Measurements from ENCODE around the gene RBM28.
A peak's percentile ranks its signal among the peaks of the same experiment; 100 is the strongest.
"Not testable (repeated sequence)": the region's sequence is repeated elsewhere in the genome, so short reads cannot be mapped to it uniquely, and the experiment has no call there.

Gene RBM28

DNA sequence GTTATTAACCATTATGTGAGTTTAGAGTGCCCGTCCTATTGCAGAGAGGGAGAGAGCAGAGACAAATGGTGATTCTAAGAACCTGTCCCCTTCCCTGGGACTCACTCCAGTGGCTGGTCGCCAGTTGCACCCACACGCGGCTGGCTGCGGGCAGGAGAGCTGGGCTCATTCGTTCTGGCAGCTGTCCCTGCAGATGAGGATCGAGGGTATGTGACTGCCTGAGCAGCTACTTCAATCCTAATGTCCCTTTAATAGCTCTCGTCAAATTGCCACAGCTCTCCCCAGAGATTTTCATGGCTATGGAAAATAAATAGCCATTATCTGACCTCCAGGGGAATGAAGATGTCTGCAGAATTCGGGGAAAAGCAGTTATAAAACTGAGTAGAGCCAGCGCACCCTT is 41.6 kb downstream of the RBM28 start:
- no peak for DNase-seq (ENCODE audit: low read depth, low spot score)

DNA sequence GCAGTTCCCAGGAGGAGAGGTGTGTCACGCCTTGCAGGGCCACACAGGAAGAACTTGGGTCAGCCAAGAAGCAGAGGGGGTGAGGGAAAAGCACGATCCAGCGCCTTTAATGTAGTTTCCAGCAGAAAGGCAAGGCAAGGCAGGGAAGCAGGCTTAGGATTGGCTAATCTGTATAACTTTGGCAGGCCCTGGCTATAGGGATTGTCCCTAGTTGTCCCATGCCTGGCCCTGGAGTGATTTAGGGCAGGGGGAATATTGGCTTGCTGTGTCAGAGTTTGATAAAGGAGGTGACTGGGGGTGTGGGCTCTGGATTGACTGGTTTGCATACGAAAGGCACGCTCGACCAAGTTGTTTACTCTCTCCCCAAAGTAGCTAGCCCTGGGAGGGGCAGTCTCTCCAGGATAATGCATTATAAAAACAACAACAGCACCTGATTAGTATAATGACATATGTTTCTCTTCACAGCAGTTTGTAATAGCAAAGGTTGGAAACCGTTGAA is 44.5 kb downstream of the RBM28 start:
- DNase-seq (ENCODE audit: low read depth, low spot score): no peak
- H3K27ac ChIP-seq: no peak overlapping the region

More for the DNA sequence above, 41.6 kb downstream of the RBM28 start:
- no peak overlapping the region for H3K27ac ChIP-seq

GRCh38 chr7:128298004-128298403 is 45.7 kb downstream of the RBM28 start:
- not testable (repeated sequence) for H3K27ac ChIP-seq; DNase-seq (ENCODE audit: low read depth, low spot score)

GRCh38 chr7:128287556-128287955 is 56.2 kb downstream of the RBM28 start:
- DNase-seq (ENCODE audit: low read depth, low spot score): no peak
- no peak overlapping the region for H3K27ac ChIP-seq

DNA sequence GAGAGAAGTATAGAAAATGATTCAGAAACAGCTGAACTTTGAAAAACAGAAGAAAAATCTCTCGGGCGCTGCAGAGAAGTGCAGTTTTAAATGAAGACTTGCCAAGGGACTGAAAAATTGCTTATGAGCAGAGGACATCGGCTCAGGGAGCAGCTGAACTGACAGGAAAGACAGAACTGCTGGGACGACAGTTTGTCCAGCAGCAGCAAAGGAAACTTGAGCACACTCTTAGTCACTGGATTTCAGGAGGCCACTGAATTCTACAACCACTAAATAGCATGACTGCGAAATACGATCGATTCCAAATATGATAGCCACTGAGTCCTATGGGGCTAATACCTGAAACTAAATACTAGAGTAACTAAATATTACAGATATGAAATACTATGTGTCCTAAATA is 59.6 kb downstream of the RBM28 start:
- DNase-seq (ENCODE audit: low read depth, low spot score): no peak
- H3K27ac ChIP-seq: no peak overlapping the region

DNA sequence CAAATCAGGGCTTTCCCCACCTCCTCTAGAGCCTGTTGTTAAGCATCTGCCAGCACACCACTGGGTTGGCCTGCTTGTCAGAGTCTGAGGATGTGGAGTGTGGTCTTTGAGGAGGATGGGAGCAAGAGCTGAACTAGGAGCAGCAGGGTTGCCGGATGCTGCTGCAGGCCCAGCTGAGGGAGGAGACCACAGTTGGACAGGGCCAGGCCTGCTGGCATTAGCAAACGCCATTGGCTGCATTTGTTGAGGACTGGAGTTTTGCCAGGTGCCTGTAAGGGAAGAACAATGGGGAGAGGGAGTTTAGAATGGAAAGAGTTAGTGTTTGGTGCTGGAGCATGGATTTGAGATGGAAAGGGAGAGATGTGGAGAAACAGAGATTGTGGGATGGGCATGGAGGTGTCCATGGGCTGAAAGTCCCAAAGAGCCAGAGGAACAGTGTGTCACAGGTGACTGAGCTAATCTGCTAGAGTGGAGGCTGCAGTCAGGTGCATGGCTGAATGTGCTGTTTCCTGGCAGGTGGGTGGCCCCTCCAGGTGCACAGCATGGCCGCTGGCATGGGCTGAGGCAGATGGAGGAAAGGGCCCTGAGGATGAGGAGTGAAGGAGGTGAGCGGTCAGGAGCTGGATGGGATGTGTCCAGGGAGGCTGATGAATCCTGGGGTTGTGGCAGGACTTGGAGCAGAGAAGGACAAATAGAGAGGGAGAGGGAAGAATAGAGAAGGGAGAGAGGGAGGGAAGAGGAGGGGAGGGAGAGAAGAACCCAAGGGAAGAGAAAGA is 61.9 kb downstream of the RBM28 start:
- no peak for DNase-seq (ENCODE audit: low read depth, low spot score)

GRCh38 chr7:128280451-128280850 is 63.3 kb downstream of the RBM28 start:
- DNase-seq (ENCODE audit: low read depth, low spot score): not testable (repeated sequence)

More for the DNA sequence above, 61.9 kb downstream of the RBM28 start:
- no peak overlapping the region for H3K27ac ChIP-seq

DNA sequence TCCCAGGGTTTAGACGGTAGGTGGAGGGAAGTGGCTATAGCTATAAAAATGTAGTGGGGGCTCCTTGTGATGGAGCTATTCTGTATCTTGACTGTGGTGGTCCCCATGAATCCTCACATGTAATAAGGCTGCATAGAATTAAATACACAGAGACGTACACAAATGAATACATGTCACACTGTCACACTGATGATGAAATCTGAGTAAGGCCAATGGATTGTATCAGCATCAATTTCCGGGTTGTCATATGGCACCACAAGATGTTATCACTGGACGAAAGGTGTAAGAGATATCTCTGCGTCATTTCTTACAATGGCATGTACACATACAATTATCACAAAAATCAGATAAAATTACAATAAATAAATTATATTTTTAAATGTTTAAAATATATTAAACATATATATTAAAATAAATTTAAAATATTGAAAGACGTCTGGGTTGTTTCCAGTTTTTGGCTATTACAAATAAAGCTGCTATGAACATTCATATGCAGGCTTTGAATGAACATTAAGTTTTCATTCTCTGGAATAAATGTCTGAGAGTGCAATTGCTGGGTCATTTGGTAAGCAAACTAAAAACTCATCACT is 64.5 kb downstream of the RBM28 start:
- H3K27ac ChIP-seq: no peak overlapping the region
- DNase-seq (ENCODE audit: low read depth, low spot score): no peak

More at GRCh38 chr7:128280451-128280850, 63.3 kb downstream of the RBM28 start:
- not testable (repeated sequence) for H3K27ac ChIP-seq

DNA sequence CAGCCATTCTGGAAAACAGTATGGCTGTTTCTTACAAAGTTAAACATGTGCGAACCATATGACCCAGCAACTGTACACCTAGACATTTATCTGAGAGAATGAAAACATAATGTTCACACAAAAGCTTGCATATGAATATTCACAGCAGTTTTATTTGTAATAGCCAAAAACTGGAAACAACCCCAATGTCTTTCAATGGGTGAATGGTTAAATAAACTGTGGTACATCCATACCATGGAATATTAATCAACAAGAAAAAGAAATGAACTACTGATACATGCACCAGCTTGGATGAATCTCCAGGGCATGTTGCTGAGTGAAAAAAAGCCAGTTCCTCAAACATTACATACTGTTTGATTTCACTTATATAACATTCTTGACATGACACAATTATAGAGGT is 65.3 kb downstream of the RBM28 start:
- H3K27ac ChIP-seq: no peak overlapping the region
- no peak for DNase-seq (ENCODE audit: low read depth, low spot score)

DNA sequence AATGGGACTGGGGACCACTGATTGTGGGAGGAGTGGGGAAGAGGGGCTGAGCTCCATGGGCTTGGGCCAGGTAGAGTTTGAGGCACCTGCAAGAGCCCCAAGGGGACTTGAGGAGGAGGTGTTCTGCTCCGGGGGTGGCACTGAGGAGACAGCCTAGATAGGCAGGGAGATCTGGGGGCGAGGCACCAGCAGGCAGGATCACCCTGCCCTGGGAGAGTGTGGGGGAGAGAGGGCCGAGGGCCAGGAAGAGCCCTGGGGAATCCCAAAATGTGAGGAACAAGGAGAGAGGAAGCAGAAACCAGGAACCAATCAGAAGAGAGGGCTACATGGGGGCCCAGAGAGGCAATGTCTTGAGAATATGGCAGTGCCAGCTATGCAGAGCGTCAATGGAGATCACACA is 68.0 kb downstream of the RBM28 start:
- no peak for DNase-seq (ENCODE audit: low read depth, low spot score)
- no peak overlapping the region for H3K27ac ChIP-seq

GRCh38 chr7:128274884-128275603 is 68.7 kb downstream of the RBM28 start:
- DNase-seq (ENCODE audit: low read depth, low spot score): no peak
- no peak overlapping the region for H3K27ac ChIP-seq

DNA sequence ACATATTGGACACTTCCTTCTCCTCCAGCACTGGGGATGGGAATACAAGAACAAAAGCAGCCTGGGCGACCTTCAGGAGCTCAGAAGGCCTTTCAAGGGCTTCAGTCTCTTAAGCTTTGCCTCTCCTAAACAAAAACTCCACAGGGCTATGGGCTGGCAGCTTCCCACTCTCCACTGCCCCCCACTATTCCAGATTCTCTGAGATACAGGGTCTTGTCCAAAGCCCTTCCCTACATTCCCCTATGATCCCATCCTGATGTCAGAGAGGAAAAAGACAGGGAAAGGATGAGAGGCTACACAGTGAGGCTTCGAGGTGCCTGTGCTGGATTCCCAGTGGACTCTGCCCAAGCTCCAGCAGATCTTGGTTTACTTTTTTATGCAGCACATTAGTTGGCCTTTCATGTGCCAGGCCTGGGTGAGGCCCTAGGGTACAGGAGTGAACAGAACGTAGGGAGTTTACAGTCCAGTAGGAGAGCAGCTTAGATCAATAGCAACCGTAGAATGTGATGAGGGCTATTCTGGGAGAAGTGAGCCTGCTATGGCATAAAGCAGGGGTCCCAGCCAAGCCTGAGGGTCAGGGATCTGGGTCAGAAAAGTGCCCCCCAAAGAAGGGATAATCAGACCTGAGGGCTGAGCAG is 69.3 kb downstream of the RBM28 start:
- no peak overlapping the region for H3K27ac ChIP-seq
- no peak for DNase-seq (ENCODE audit: low read depth, low spot score)

GRCh38 chr7:128271942-128272481 is 71.7 kb downstream of the RBM28 start:
- no peak overlapping the region for H3K27ac ChIP-seq
- DNase-seq (ENCODE audit: low read depth, low spot score): no peak

DNA sequence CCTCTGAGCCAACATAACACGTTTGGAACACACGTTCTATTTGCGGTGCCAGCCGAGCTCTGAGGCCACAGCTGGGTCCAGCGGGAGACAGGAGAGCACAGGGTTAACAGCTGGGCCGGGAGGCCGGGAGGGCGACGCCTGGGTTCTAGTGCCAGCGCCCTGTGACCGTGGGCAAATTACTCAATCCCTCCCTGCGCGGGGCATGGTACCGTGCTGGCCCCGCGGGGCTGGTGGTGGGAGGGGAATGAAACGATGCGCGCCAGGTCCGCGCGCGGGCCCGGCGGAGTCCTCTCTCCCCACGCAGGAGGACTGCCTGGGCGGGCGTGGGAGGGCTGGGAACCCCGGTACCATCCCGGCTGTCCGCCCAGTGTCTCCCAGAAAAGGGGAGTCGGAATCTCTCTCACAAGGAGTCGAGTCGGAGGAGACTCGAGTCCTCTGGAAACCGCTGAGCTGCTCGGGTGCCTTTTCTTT is 72.2 kb downstream of the RBM28 start:
- H3K27ac ChIP-seq: no peak overlapping the region
- DNase-seq (ENCODE audit: low read depth, low spot score): no peak

- H3K27ac ChIP-seq: no peak overlapping the region
- DNase-seq (ENCODE audit: low read depth, low spot score): no peak
These were observed 72.9 kb downstream of the RBM28 start for GRCh38 chr7:128270826-128271272.

DNA sequence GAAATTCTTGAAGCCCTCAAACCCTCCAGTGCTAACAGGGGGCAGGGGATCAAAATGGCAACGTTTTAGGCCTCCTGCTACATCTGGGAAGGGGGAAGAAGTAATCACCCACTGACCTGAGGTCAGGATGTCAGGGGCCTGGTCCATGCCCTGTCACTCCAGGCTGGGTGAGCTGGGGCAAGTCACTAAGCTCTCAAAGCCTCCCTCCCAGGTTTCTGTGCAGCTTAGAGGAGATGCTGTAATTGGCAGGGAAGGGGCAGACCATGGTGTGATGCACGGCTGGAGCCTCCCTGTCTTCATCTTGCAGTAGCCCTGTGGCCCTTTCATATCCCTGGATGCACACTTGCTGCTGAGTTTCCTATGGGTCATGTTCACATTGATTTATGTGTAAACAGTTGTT is 75.5 kb downstream of the RBM28 start:
- no peak overlapping the region for H3K27ac ChIP-seq
- DNase-seq (ENCODE audit: low read depth, low spot score): no peak

DNA sequence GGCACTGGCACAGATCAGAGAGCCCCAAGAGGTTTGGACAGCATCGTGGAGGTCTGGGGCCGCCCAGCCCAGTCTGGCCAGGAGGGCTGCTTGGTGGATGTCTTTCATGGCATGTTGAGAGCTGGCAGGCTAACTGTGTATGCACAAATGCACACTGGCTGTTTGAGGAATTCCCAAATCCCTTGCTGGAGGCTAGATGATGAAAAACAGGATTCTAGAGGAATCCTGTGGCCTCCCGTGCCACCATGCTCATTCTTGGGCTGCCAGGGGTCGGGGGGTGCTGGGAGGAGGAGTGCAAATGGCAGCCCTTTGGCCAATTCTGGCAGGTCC is 76.1 kb downstream of the RBM28 start:
- no peak for DNase-seq (ENCODE audit: low read depth, low spot score)
- peak overlapping the region; percentile 83 for H3K27ac ChIP-seq

- peak overlapping the region; percentile 83 for H3K27ac ChIP-seq
These were observed 76.7 kb downstream of the RBM28 start for GRCh38 chr7:128266883-128267594.

GRCh38 chr7:128266529-128266882 is 77.2 kb downstream of the RBM28 start:
- H3K27ac ChIP-seq: peak overlapping the region; percentile 83
- DNase-seq (ENCODE audit: low read depth, low spot score): no peak

More at GRCh38 chr7:128266883-128267594, 76.7 kb downstream of the RBM28 start:
- peak; percentile 26 for DNase-seq (ENCODE audit: low read depth, low spot score)

- no peak for DNase-seq (ENCODE audit: low read depth, low spot score)
- no peak overlapping the region for H3K27ac ChIP-seq
These were observed 77.8 kb downstream of the RBM28 start for GRCh38 chr7:128265906-128266300.
